ENCODE data around the gene ILK.

DNA sequence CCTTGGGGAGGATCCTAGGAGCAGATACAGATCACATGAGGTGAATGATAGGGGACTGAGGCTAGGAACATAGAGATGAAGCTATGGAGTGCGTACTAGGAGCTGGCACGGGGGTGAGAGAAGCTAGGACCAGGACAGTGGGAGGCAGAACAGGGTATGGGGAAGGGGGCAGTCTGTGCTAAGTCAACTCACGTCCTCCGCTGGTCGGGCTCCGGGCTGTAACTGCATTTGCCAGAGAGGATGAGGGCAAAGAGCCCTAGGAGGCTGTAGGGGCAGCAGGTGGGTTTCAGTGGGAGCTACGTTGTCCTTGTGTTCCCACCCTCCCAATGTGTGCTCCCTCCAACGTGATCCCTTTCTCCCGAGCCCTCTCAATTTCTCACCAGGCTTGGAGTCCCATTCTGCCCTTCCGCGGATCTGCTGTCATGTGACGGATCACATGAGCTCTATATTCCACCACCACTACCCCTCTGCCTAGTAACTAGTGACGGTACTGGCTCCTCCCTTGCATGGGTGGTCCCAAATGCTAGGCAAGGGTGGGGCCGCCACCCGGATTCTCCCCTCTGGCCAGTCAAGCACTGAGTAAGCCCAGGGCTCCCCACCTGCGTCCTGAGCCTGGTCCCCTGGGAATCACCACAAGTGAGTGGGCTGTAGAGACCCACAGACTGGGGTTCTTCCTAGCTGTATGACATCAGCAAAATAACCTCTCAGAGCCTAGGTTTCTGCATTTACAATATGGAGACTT is 15.6 kb downstream of the ILK start, which contains the start of gene TPP1:
- TF ChIP-seq, protein P1, sequence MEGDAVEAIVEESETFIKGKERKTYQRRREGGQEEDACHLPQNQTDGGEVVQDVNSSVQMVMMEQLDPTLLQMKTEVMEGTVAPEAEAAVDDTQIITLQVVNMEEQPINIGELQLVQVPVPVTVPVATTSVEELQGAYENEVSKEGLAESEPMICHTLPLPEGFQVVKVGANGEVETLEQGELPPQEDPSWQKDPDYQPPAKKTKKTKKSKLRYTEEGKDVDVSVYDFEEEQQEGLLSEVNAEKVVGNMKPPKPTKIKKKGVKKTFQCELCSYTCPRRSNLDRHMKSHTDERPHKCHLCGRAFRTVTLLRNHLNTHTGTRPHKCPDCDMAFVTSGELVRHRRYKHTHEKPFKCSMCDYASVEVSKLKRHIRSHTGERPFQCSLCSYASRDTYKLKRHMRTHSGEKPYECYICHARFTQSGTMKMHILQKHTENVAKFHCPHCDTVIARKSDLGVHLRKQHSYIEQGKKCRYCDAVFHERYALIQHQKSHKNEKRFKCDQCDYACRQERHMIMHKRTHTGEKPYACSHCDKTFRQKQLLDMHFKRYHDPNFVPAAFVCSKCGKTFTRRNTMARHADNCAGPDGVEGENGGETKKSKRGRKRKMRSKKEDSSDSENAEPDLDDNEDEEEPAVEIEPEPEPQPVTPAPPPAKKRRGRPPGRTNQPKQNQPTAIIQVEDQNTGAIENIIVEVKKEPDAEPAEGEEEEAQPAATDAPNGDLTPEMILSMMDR (IDR thresholded peaks at IDR 0.05; ENCODE audit: low read length) = no peak
- no peak for TF ChIP-seq EZH2 (IDR thresholded peaks at IDR 0.05; ENCODE audit: borderline replicate concordance, low read length)
